A549 (cell line): Measurements from ENCODE around the gene TXNL4A. TPM values are rescaled to one million over a fixed set of nuclear protein-coding genes. Genes with fewer than 3 reads are reported as not detected.
"Not testable (repeated sequence)": the region's sequence is repeated elsewhere in the genome, so short reads cannot be mapped to it uniquely, and the experiment has no call there.

Source experiments
- ATAC-seq, 2 experiments: fragments of 200-7000 bp in 1 of 2; fragments of >200 bp in 1 of 2; cut with Nextera tagmentation in 1 of 2; cut with Tn5 transposase in 1 of 2; 3 replicates each; pipeline versions ENCODE4 v1.8.0 to v1.9.1; 2018 to 2020; ENCODE audit warnings: mild to moderate bottlenecking in 1 of 2, moderate library complexity in 1 of 2
- CTCF ChIA-PET: fragments of 300-600 bp; sonication (Branson Sonifier 250); formaldehyde crosslinking; extraction: SDS; loops from one replicate; lab custom pipeline; 2021; ENCODE audit warnings: antibody characterized with exemption, inconsistent platforms; lab: Yijun Ruan, JAX
- POLR2A ChIA-PET: fragments of 350-600 bp; formaldehyde crosslinking; extraction: SDS; loops from one replicate; lab custom pipeline; 2021; ENCODE audit warnings: antibody characterized with exemption, inconsistent platforms; lab: Yijun Ruan, JAX
- DNase-seq, 2 experiments: peaks; one replicate each; pipeline versions ENCODE4 v3.0.0 to v3.0.0-alpha.2; 2011 to 2016; ENCODE audit warnings: low read depth in 1 of 2, low spot score in 1 of 2
- FAIRE-seq: peaks from 2 replicates; lab custom pipeline; 2011; peaks lifted over from hg19 to GRCh38; lab: Jason Lieb, UNC
- H3K27ac ChIP-seq, 2 experiments: fragments of >200 bp; sonication (Bioruptor Twin); formaldehyde crosslinking; 3 replicates each; pipeline ENCODE4 v1.5.1; 2016 to 2017
- H3K4me1 ChIP-seq: fragments of >200 bp; sonication (Bioruptor Twin); formaldehyde crosslinking; 3 replicates; pipeline ENCODE4 v1.6.1; 2016
- H3K4me2 ChIP-seq: fragments of >200 bp; sonication (Bioruptor Twin); formaldehyde crosslinking; 3 replicates; pipeline ENCODE4 v1.6.1; 2016
- H3K4me3 ChIP-seq: fragments of >200 bp; sonication (Bioruptor Twin); formaldehyde crosslinking; 3 replicates; pipeline ENCODE4 v1.5.1; 2016
- H3K9me3 ChIP-seq: fragments of >200 bp; sonication (Bioruptor Twin); formaldehyde crosslinking; 3 replicates; pipeline ENCODE4 v1.6.1; 2016
- ATOH8 ChIP-seq: fragments of 250-450 bp; sonication (Bioruptor Pico); IDR thresholded peaks from 2 replicates; pipeline ENCODE4 v1.5.0; 2020; ENCODE audit warnings: low read depth, mild to moderate bottlenecking, moderate library complexity
- BHLHE40 ChIP-seq: IDR thresholded peaks from 2 replicates; pipeline ENCODE4 v1.6.1; 2012; ENCODE audit warnings: low read depth, low read length, inconsistent platforms
- EHMT2 ChIP-seq: fragments of 200-600 bp; sonication (generic); IDR thresholded peaks from 2 replicates; pipeline ENCODE4 v1.6.1; 2016; ENCODE audit warnings: antibody characterized with exemption, low read depth, mild to moderate bottlenecking, moderate library complexity
- EP300 ChIP-seq, 2 experiments: fragments of >200 bp; sonication (Bioruptor Twin); formaldehyde crosslinking; IDR thresholded peaks; 2 replicates in 1 of 2; 3 replicates in 1 of 2; pipeline ENCODE4 v1.6.1; 2016 to 2017
- FOSL2 ChIP-seq, 2 experiments: fragments of 450-650 bp in 1 of 2; fragments of >200 bp in 1 of 2; sonication (Bioruptor Twin) in 1 of 2; formaldehyde crosslinking; IDR thresholded peaks; 2 replicates each; pipeline versions ENCODE4 v1.5.0 to v1.6.1; 2016 to 2020; ENCODE audit warnings: mild to moderate bottlenecking in 1 of 2, moderate library complexity in 1 of 2
- GATA3 ChIP-seq: IDR thresholded peaks from 2 replicates; pipeline ENCODE4 v1.6.1; 2012; ENCODE audit warnings: borderline replicate concordance
- HES2 ChIP-seq: fragments of >200 bp; sonication (Bioruptor Twin); formaldehyde crosslinking; IDR thresholded peaks from 2 replicates; pipeline ENCODE4 v1.6.1; 2016
- HOXB5 ChIP-seq: fragments of 250-450 bp; sonication (Bioruptor Pico); IDR thresholded peaks from 2 replicates; pipeline ENCODE4 v1.5.0; 2020; ENCODE audit warnings: mild to moderate bottlenecking, moderate library complexity
- JUN ChIP-seq, 2 experiments: fragments of >200 bp; sonication (Bioruptor Twin); formaldehyde crosslinking; IDR thresholded peaks; 2 replicates in 1 of 2; 3 replicates in 1 of 2; pipeline ENCODE4 v1.6.1; 2016 to 2017
- JUNB ChIP-seq: fragments of >200 bp; sonication (Bioruptor Twin); formaldehyde crosslinking; IDR thresholded peaks from 2 replicates; pipeline ENCODE4 v1.6.1; 2016
- KDM1A ChIP-seq: fragments of 200-600 bp; sonication (generic); IDR thresholded peaks from 2 replicates; pipeline ENCODE4 v1.6.1; 2016; ENCODE audit warnings: low read depth, mild to moderate bottlenecking
- MAX ChIP-seq: IDR thresholded peaks from 2 replicates; pipeline ENCODE4 v1.6.1; 2012
- NFE2L2 ChIP-seq: fragments of 150-350 bp; conservative IDR thresholded peaks from 2 replicates; pipeline ENCODE4 v1.6.1; 2014; ENCODE audit warnings: low read length
- NPAS2 ChIP-seq: fragments of 250-450 bp; sonication (Bioruptor Pico); IDR thresholded peaks from 2 replicates; pipeline ENCODE4 v1.8.0; 2022; ENCODE audit warnings: mild to moderate bottlenecking, moderate library complexity, borderline replicate concordance
- NR3C1 ChIP-seq: fragments of >200 bp; sonication (Bioruptor Twin); formaldehyde crosslinking; IDR thresholded peaks from 3 replicates; pipeline ENCODE4 v1.6.1; 2017
- RAD21 ChIP-seq, 2 experiments: fragments of >200 bp in 1 of 2; sonication (Bioruptor Twin) in 1 of 2; formaldehyde crosslinking in 1 of 2; IDR thresholded peaks in 1 of 2; conservative IDR thresholded peaks in 1 of 2; 2 replicates in 1 of 2; 3 replicates in 1 of 2; pipeline ENCODE4 v1.6.1; 2012 to 2018; ENCODE audit warnings: inconsistent platforms in 1 of 2
- RCOR1 ChIP-seq: fragments of 150-350 bp; IDR thresholded peaks from 2 replicates; pipeline ENCODE4 v1.6.1; 2014; ENCODE audit warnings: antibody characterized with exemption, low read length, low read depth
- RFX5 ChIP-seq: fragments of 450-650 bp; IDR thresholded peaks from 2 replicates; pipeline ENCODE4 v1.7.1; 2014; ENCODE audit warnings: antibody characterized with exemption, mild to moderate bottlenecking, moderate library complexity
- RNF2 ChIP-seq: fragments of 200-600 bp; sonication (generic); IDR thresholded peaks from 2 replicates; pipeline ENCODE4 v1.6.1; 2016; ENCODE audit warnings: low read depth, mild to moderate bottlenecking, antibody characterized with exemption, moderate library complexity, borderline replicate concordance
- SREBF2 ChIP-seq: fragments of 450-650 bp; IDR thresholded peaks from 2 replicates; pipeline ENCODE4 v1.6.1; 2014; ENCODE audit warnings: mild to moderate bottlenecking, moderate library complexity
- TFCP2L1 ChIP-seq: fragments of 250-450 bp; sonication (Bioruptor Pico); IDR thresholded peaks from 2 replicates; pipeline ENCODE4 v1.5.0; 2021; ENCODE audit warnings: mild to moderate bottlenecking
- ZFP36 ChIP-seq: fragments of 450-650 bp; IDR thresholded peaks from 2 replicates; pipeline ENCODE4 v1.6.1; 2014; ENCODE audit warnings: borderline replicate concordance; ENCODE audit not compliant: partially characterized antibody
- ZNF302 ChIP-seq: fragments of 250-450 bp; sonication (Bioruptor Pico); IDR thresholded peaks from 2 replicates; pipeline ENCODE4 v1.9.0; 2021; ENCODE audit warnings: inconsistent platforms, mild to moderate bottlenecking, moderate library complexity
- WGBS: methylation state at CpG from one replicate; pipeline ENCODE4 v1.1.6; 2017; ENCODE audit errors: missing lambda C conversion rate; 5-methylcytosine and 5-hydroxymethylcytosine counted together
- polyA plus RNA-seq, 4 experiments: library from polyadenylated mRNA; depleted of rRNA in 3 of 4; stranded (reverse); fragments of >200 nt; fragmentation: RNase III in 1 of 4; extraction: RNeasy Plus Mini Kit Qiagen cat#74134 plus additional on column Dnase treatment in 1 of 4; gene quantifications; 2 replicates in 3 of 4; 3 replicates in 1 of 4; pipeline ENCODE4 v1.2.3, GENCODE V29; 2011 to 2017

The TXNL4A gene
- polyA plus RNA-seq, 2 of the 4 experiments (the other 2 are of a cell fraction), result 99.6 to 139 TPM

GRCh38 chr18:80012714-80013113 lies 24.4 kb upstream of the TXNL4A start:
- TF ChIP-seq EP300 (IDR thresholded peaks at IDR 0.05), result no peak
- TF ChIP-seq RCOR1, result no peak
- no peak for TF ChIP-seq RNF2
- TF ChIP-seq NR3C1, result no peak
- no peak for TF ChIP-seq SREBF2
- no peak for TF ChIP-seq EHMT2
- TF ChIP-seq FOSL2 (IDR thresholded peaks at IDR 0.05), result no peak
- no peak for TF ChIP-seq FOSL2 (CRISPR knock-in tag; IDR thresholded peaks at IDR 0.05)
- TF ChIP-seq NFE2L2, result no peak
- no peak for TF ChIP-seq BHLHE40
- TF ChIP-seq TFCP2L1 (CRISPR knock-in tag), result no peak
- TF ChIP-seq KDM1A, result no peak
- TF ChIP-seq ZNF302 (CRISPR knock-in tag), result no peak
- no peak for TF ChIP-seq NPAS2 (CRISPR knock-in tag)
- no peak for TF ChIP-seq MAX
- no peak for TF ChIP-seq HOXB5 (CRISPR knock-in tag)
- TF ChIP-seq RAD21 (conservative IDR thresholded peaks at IDR 0.05 in 1 of 2, IDR thresholded peaks at IDR 0.05 in 1 of 2), result no peak
- TF ChIP-seq ZFP36, result no peak
- TF ChIP-seq HES2, result no peak
- TF ChIP-seq ATOH8 (CRISPR knock-in tag), result no peak
- TF ChIP-seq RFX5, result no peak
- Histone ChIP-seq H3K4me3 (no peak overlapping the region), H3K4me1 (peaks cover 11% of the 10 kb centered on the region), H3K4me2 (no peak overlapping the region), H3K9me3 (no peaks in the 10 kb centered on the region), H3K27ac (no peak overlapping the region)
- ATAC-seq, result no peak
- DNase-seq, result no peak
- FAIRE-seq, result no peak
- WGBS, result 81% methylated on average over 18 of the region's 20 CpGs
- ChIA-PET POLR2A (interaction anchor here (0.7 kb wide), 1 partner anchor 25 kb away, joined by 6 read pairs; no protein-coding TSS in a partner anchor), CTCF (interaction anchor here (1.1 kb wide), 1 partner anchor 19 kb away, joined by 3 read pairs; no protein-coding TSS in a partner anchor)

- H3K9me3 ChIP-seq, H3K27ac ChIP-seq, ATAC-seq, CTCF ChIA-PET, FAIRE-seq, H3K4me3 ChIP-seq, H3K4me2 ChIP-seq, POLR2A ChIA-PET, DNase-seq: not testable (repeated sequence)
- 85% methylated on average over 14 of the region's 14 CpGs for WGBS
- peaks cover 11% of the 10 kb centered on the region for H3K4me1 ChIP-seq
Measured at GRCh38 chr18:80011496-80012137, 23.3 kb upstream of the TXNL4A start.

GRCh38 chr18:80010551-80010906 lies 22.2 kb upstream of the TXNL4A start:
- Histone ChIP-seq H3K4me2 (peak overlapping the region; percentile 64), H3K4me3 (no peak overlapping the region), H3K9me3 (no peaks in the 10 kb centered on the region), H3K27ac (peak overlapping the region in 1 of 2 experiments; percentile 75; a peak in 3 of 6 replicates), H3K4me1 (peaks cover 11% of the 10 kb centered on the region)
- WGBS, result 25% methylated on average over 5 of the region's 5 CpGs
- DNase-seq, result no peak
- FAIRE-seq, result no peak
- no peak for TF ChIP-seq GATA3
- no peak for TF ChIP-seq JUN (IDR thresholded peaks at IDR 0.05)
- no peak for TF ChIP-seq ZFP36
- TF ChIP-seq JUNB, result 0 out of 2 replicates have a peak, but pooled peaks have one; percentile 4
- TF ChIP-seq TFCP2L1 (CRISPR knock-in tag), result no peak
- POLR2A ChIA-PET, result interaction anchor here (1.2 kb wide), 1 partner anchor 23 kb away, joined by 4 read pairs; the partner anchor contains the start of gene RBFA
- CTCF ChIA-PET, result interaction anchor here (0.6 kb wide), 1 partner anchor 96 kb away, joined by 3 read pairs; no protein-coding TSS in a partner anchor
- ATAC-seq, result peak in 1 of 2 experiments; percentile 66; a peak in 1 of 6 replicates
